Stimulated activated CD4-positive, alpha-beta T cell treated with anti-CD3 and anti-CD28 coated beads, Interleukin-4, amount 100 ng/mL, for 4 hours (primary cell): Measurements from ENCODE around the gene PIBF1.
"Not testable (repeated sequence)": the region's sequence is repeated elsewhere in the genome, so short reads cannot be mapped to it uniquely, and the experiment has no call there.

Experiments used
- DNase-seq, 2 experiments: peaks; one replicate each; pipeline ENCODE4 v3.0.0-alpha.2; 2020

PIBF1 gene, protein sequence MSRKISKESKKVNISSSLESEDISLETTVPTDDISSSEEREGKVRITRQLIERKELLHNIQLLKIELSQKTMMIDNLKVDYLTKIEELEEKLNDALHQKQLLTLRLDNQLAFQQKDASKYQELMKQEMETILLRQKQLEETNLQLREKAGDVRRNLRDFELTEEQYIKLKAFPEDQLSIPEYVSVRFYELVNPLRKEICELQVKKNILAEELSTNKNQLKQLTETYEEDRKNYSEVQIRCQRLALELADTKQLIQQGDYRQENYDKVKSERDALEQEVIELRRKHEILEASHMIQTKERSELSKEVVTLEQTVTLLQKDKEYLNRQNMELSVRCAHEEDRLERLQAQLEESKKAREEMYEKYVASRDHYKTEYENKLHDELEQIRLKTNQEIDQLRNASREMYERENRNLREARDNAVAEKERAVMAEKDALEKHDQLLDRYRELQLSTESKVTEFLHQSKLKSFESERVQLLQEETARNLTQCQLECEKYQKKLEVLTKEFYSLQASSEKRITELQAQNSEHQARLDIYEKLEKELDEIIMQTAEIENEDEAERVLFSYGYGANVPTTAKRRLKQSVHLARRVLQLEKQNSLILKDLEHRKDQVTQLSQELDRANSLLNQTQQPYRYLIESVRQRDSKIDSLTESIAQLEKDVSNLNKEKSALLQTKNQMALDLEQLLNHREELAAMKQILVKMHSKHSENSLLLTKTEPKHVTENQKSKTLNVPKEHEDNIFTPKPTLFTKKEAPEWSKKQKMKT

GRCh38 chr13:72781451-72782439 lies at the start of gene PIBF1, which contains the start of gene DIS3:
Gene PIBF1, plus strand, starts transcription at chr13:72782133. Its CDS starts 1,337 bp downstream, at chr13:72783470.
Gene DIS3, minus strand, starts transcription at chr13:72781900. Its CDS starts 68 bp downstream, at chr13:72781832.
- peak; percentile 92 to 95 for DNase-seq

- DNase-seq = no peak
Measured at GRCh38 chr13:72737033-72737432, 44.9 kb upstream of the PIBF1 start.

DNA sequence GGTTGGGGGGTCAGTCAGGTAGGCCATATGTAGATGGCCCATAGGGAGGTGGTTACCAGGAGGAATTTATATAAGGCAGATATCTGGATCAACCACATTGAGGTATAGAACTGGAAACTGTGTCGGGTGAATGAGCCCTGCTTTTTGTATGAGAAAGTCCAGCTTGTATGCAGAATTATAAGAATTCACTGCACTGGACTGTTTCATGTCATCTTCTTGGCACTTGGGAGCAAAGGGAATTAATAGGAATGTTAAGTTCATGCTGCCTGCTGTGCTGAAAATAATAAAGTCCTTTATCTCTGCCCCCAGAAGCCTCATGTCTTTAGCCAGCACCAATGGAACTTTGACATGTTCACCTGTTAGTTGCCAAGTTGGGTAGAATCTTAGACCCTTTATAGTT lies 41.9 kb upstream of the PIBF1 start:
- DNase-seq = no peak

- DNase-seq = no peak
Measured at GRCh38 chr13:72745260-72745659, 36.7 kb upstream of the PIBF1 start.

DNA sequence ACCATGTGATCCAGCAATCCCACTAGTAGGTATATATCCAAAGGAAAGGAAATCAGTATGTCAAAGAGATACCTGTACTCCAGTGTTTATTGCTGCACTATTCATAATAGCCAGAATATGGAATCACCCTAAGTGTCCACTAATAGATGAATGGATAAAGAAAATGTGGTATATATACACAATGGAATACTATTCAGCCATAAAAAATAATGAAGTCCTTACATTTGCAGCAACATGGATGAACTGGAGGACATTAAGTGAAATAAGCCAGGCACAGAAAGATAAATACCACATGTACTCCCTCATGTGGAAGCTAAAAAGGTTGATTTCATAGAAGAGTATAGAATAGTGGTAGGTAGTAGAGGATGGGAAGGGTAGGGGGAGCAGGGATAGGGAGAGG lies 30.7 kb upstream of the PIBF1 start:
- DNase-seq = no peak

GRCh38 chr13:72754111-72754510 lies 27.8 kb upstream of the PIBF1 start:
- DNase-seq = no peak

DNA sequence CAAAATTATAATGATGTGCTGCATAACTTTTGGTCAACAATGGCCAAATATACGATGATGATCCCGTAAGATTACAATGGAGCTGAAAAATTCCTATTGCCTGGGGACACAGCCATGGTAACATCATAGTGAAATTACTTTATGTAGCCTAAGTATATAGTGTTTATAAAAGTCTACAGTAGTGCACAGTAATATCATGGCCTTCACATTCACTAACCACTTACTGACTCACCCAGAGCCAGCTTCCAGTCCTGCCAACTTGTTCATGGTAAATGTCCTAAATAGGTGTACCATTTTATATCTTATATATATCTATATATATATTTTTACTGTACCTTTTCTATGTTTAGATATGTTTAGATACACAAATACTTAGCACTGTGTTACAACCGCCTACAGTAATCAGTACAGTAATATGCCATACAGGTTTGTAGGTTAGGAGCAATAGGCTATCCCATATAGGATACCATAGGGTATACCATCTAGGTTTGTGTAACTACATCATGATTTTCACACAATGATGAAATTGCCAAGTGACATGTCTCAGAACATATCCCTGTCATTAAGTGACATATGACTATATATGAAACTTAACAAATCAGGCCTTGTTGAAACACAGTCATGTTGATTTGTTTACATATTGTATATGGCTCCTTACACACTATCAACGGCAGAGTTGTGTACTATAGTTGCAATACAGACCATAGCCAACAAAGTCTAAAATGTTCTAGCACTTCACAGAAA lies 24.0 kb upstream of the PIBF1 start:
- DNase-seq = no peak

- no peak for DNase-seq
Measured at GRCh38 chr13:72760189-72760588, 21.7 kb upstream of the PIBF1 start.

- DNase-seq = no peak
Measured at GRCh38 chr13:72763411-72763810, 18.5 kb upstream of the PIBF1 start.

DNA sequence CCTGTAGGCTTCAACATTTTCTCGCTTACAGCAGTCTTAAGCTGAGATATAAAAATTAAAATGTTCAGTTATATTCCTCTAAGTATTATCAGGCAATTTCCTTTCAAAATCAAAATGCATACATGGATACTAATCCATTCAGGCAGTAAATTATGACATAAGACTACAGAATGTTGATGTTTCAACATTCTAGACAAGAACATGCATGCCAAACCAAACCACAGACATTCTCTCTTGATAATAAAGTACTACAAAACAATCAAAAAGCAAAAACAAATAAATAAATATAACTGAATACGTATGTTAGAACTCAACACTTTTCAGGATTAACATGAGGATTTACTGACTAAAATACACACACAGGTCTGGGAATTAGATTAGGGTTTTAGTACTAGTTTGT lies 7.9 kb upstream of the PIBF1 start:
- no peak for DNase-seq

- no peak for DNase-seq
Measured at GRCh38 chr13:72782717-72783116, 784 bp downstream of the PIBF1 start.

DNA sequence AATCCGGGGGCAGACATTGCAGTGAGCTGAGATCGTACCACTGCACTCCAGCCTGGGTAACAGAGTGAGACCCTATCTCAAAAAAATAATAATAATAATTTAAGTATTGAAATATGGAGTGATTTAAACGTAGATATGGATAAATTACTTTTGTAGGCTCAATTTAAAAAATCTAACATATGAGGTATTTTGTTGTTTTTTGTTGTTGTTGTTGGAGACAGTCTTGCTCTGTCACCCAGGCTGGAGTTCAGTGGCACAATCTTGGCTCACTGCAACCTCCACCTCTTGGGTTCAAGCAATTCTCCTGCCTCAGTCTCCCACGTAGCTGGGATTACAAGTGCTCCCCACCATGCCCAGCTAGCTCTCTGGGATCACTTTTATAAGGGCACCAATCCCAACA lies 2.7 kb downstream of the PIBF1 start:
- DNase-seq = not testable (repeated sequence)

DNA sequence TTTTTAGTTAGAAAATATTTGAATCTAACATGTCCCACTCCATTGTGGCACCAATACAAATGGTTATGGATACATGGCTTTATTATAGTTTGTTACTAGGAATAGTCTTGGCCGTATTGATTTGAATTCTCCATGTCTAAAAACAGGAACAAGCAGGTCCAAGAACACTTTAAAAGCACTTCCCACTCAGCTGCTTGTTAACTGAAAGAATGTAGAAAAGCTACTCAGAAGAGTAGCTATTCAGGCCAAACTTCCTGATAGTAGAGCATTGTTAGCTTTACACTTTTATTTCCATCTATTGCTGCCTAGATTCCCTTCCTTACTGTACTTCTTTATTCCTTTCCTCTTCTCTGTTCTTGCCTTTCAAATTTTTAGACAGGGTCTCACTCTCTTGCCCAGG lies 6.9 kb downstream of the PIBF1 start:
- no peak for DNase-seq

DNA sequence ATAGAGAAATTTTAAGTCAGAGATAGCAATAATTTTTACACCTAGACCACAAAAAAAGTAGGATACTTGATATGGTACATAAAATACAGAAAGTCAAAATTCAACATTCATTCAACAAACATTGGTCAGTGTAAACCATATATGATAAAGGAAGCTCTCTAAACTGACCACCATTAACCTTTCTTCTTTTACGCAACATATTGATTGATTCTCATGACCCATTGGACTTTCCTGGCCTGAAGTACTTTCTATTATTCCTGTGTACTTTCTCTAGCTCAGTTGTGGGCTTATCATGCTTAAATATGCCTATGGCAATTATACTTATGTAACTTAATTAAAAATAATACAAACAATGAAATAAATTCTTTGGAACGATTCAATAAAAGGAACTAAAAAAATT lies 10.7 kb downstream of the PIBF1 start:
- no peak for DNase-seq

DNA sequence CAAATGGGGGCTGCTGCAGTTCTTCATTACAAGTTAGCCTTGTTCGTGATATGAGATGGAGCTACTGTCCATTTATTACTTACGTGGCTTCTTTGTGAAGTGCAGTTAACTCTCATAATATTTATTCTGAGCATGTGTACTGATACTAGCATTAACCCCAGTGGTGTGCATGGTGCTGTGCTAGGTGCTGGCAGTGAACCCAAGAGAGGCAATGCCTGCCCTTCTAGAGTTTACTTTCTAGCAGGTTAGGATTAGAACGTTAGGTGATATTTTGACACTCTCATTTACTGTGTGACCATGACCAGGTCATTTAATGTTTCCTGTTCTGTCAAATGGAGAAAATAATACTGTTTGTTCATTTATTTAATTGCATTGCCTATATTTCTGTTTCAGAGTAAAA lies 16.9 kb downstream of the PIBF1 start:
- no peak for DNase-seq

DNA sequence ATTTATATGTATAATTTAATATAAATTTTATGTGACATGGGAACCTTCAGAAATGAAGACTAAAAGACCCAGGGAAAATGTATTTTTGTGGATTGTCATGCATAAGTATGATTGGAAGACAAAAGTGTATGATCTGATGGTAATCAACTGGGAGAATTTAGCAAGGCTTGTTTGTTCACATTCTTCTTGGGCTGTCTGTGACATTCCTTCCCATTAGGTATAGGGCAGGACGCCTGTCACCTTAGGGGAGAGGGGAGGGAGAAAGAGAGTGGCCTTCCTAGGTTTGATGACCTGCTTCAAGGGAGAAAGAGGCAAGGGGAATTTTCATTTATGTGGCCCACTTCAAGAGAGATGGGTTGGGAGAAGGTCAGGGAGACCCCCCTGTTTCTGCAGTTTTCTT lies 22.4 kb downstream of the PIBF1 start:
- no peak for DNase-seq

DNA sequence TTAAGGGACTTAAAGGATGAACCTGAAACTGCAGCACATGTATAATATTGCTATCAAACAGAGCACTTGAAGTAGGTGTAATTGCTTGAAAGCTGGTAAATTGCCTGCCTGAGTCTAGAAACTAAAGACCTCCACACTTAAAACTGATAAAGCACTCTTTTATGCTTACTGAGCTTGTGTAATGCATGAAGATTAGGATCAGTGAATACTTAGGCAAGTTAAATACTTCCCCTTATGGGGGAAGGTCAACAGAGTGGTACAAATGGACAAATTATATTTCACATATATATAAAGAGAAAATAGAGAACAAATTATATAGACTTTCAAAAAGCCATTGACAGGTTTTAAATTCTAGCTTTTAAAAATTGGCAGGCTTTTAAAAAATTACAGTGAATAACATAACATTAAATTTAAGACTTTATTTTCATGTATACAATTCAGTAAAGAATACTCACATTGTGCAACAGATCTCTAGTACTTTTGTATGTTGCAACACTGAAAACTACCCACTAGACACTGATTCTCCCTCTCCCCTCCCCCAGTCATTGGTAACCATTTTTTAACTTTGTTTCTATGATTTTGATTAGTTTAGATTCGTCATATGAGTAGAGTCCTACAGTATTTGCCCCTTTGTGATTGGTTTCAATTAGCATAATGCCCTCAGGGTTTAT lies 23.9 kb downstream of the PIBF1 start:
- no peak for DNase-seq

DNA sequence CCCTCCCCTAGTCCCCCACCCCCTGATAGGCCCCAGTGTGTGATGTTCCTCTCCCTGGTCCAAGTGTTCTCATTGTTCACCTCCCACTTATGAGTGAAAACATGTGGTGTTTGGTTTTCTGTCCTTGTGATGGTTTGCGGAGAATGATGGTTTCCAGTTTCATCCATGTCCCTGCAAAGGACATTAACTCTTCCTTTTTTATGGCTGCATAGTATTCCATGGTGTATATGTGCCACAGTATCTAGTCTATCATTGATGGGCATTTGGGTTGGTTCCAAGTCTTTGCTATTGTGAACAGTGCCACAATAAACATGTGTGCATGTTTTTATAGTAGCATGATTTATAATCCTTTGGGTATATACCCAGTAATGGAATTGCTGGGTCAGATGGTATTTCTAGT lies 24.6 kb downstream of the PIBF1 start:
- DNase-seq = not testable (repeated sequence)

- no peak for DNase-seq
Measured at GRCh38 chr13:72808917-72809500, 27.1 kb downstream of the PIBF1 start.

- no peak for DNase-seq
Measured at GRCh38 chr13:72820156-72820897, 38.4 kb downstream of the PIBF1 start.
